Measurements from ENCODE around the gene GAD2.
A peak's percentile ranks its signal among the peaks of the same experiment; 100 is the strongest.

GAD2 gene

DNA sequence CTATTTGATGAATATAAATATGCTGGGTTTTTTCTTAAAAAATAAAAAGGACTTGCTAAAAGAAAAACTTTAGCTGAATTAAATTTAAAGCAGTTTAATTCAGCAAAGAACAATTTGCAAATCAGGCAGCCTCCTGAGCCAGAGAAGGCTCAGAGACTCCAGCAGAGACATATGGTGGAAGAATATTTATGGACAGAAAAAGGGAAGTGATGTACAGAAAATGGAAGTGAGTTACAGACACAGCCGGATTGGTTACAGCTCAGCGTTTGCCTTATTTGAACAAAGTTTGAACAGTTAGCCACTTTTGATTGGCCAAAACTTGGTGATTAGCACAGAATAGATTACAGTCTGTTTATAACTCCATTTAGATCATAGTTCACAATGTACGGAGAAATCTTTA, 110.3 kb downstream of the GAD2 start:
- no peak overlapping the region for H2AK5ac ChIP-seq (ENCODE audit: low read length)
- no peak overlapping the region for H3K9ac ChIP-seq (ENCODE audit: low read length)
- no peak for DNase-seq
- no CpG with 5 or more reads among the region's 3 CpGs for WGBS (ENCODE audit: extremely low coverage, insufficient coverage, low lambda C conversion rate)
- H3K4ac ChIP-seq (ENCODE audit: low read depth, low read length) = no peak overlapping the region
- H3K56ac ChIP-seq (ENCODE audit: low read length) = no peak overlapping the region
- no peak overlapping the region for H3K23ac ChIP-seq (ENCODE audit: low read length)
- no peaks in the 10 kb centered on the region for H3K4me1 ChIP-seq (ENCODE audit: control insufficient read depth, low read depth, low read length)
- H3K36me3 ChIP-seq (ENCODE audit: control insufficient read depth, insufficient read depth, low read length) = no peaks in the 10 kb centered on the region
- H3K4me2 ChIP-seq (ENCODE audit: low read length) = no peak overlapping the region
- no peaks in the 10 kb centered on the region for H3K27me3 ChIP-seq (ENCODE audit: insufficient read depth, low read length, poor library complexity)
- no peak overlapping the region for H2BK15ac ChIP-seq (replicated peaks; ENCODE audit: low read depth)
- H2BK5ac ChIP-seq (ENCODE audit: low read length) = no peak overlapping the region
- no peak overlapping the region for H3K4me3 ChIP-seq (ENCODE audit: low read length)
- no peak overlapping the region for H3K18ac ChIP-seq (ENCODE audit: low read length)
- H3K27ac ChIP-seq (ENCODE audit: low read depth, low read length) = no peak overlapping the region
- H2BK120ac ChIP-seq (ENCODE audit: low read depth, low read length) = no peak overlapping the region
- no peaks in the 10 kb centered on the region for H3K79me1 ChIP-seq (ENCODE audit: low read length)
- H4K5ac ChIP-seq (ENCODE audit: low read length) = no peak overlapping the region
- H4K8ac ChIP-seq (ENCODE audit: low read depth, low read length) = no peak overlapping the region
- no peaks in the 10 kb centered on the region for H3K79me2 ChIP-seq (ENCODE audit: control insufficient read depth, insufficient read depth, low read length)

- H3K79me2 ChIP-seq (ENCODE audit: control insufficient read depth, insufficient read depth, low read length) = no peaks in the 10 kb centered on the region
- H2BK120ac ChIP-seq (ENCODE audit: low read depth, low read length) = no peak overlapping the region
- H3K36me3 ChIP-seq (ENCODE audit: control insufficient read depth, insufficient read depth, low read length) = no peaks in the 10 kb centered on the region
- no peak overlapping the region for H3K9ac ChIP-seq (ENCODE audit: low read length)
- H3K4me3 ChIP-seq (ENCODE audit: low read length) = no peak overlapping the region
- no peaks in the 10 kb centered on the region for H3K27me3 ChIP-seq (ENCODE audit: insufficient read depth, low read length, poor library complexity)
- no peaks in the 10 kb centered on the region for H3K79me1 ChIP-seq (ENCODE audit: low read length)
- no peak overlapping the region for H3K4ac ChIP-seq (ENCODE audit: low read depth, low read length)
- H3K4me2 ChIP-seq (ENCODE audit: low read length) = no peak overlapping the region
- H3K56ac ChIP-seq (ENCODE audit: low read length) = no peak overlapping the region
- H3K23ac ChIP-seq (ENCODE audit: low read length) = no peak overlapping the region
- no peak overlapping the region for H4K5ac ChIP-seq (ENCODE audit: low read length)
- H4K8ac ChIP-seq (ENCODE audit: low read depth, low read length) = no peak overlapping the region
- no peak for DNase-seq
- no peak overlapping the region for H2BK15ac ChIP-seq (replicated peaks; ENCODE audit: low read depth)
- no peak overlapping the region for H2AK5ac ChIP-seq (ENCODE audit: low read length)
- no CpG with 5 or more reads among the region's 4 CpGs for WGBS (ENCODE audit: extremely low coverage, insufficient coverage, low lambda C conversion rate)
- no peak overlapping the region for H2BK5ac ChIP-seq (ENCODE audit: low read length)
- H3K4me1 ChIP-seq (ENCODE audit: control insufficient read depth, low read depth, low read length) = no peaks in the 10 kb centered on the region
- H3K27ac ChIP-seq (ENCODE audit: low read depth, low read length) = no peak overlapping the region
- H3K18ac ChIP-seq (ENCODE audit: low read length) = no peak overlapping the region
Observed at GRCh38 chr10:26327811-26328210, 111.2 kb downstream of the GAD2 start.

- Histone ChIP-seq H2BK15ac (replicated peaks; ENCODE audit: low read depth) (no peak overlapping the region), H2AK5ac (ENCODE audit: low read length) (no peak overlapping the region), H3K4me2 (ENCODE audit: low read length) (no peak overlapping the region), H3K4ac (ENCODE audit: low read depth, low read length) (no peak overlapping the region), H3K36me3 (ENCODE audit: control insufficient read depth, insufficient read depth, low read length) (no peaks in the 10 kb centered on the region), H2BK5ac (ENCODE audit: low read length) (no peak overlapping the region), H3K56ac (ENCODE audit: low read length) (no peak overlapping the region), H2BK120ac (ENCODE audit: low read depth, low read length) (no peak overlapping the region), H3K27me3 (ENCODE audit: insufficient read depth, low read length, poor library complexity) (no peaks in the 10 kb centered on the region), H4K8ac (ENCODE audit: low read depth, low read length) (no peak overlapping the region), H3K27ac (ENCODE audit: low read depth, low read length) (no peak overlapping the region), H3K4me1 (ENCODE audit: control insufficient read depth, low read depth, low read length) (no peaks in the 10 kb centered on the region), H3K18ac (ENCODE audit: low read length) (no peak overlapping the region), H3K23ac (ENCODE audit: low read length) (no peak overlapping the region), H4K5ac (ENCODE audit: low read length) (no peak overlapping the region), H3K79me2 (ENCODE audit: control insufficient read depth, insufficient read depth, low read length) (no peaks in the 10 kb centered on the region), H3K79me1 (ENCODE audit: low read length) (no peaks in the 10 kb centered on the region), H3K4me3 (ENCODE audit: low read length) (no peak overlapping the region), H3K9ac (ENCODE audit: low read length) (no peak overlapping the region)
- WGBS (ENCODE audit: extremely low coverage, insufficient coverage, low lambda C conversion rate) = no CpG with 5 or more reads among the region's 3 CpGs
- no peak for DNase-seq
Observed at GRCh38 chr10:26331371-26331770, 114.8 kb downstream of the GAD2 start.

- H3K56ac ChIP-seq (ENCODE audit: low read length) = no peak overlapping the region
- H3K18ac ChIP-seq (ENCODE audit: low read length) = no peak overlapping the region
- no peaks in the 10 kb centered on the region for H3K79me1 ChIP-seq (ENCODE audit: low read length)
- no peak overlapping the region for H4K8ac ChIP-seq (ENCODE audit: low read depth, low read length)
- H3K27me3 ChIP-seq (ENCODE audit: insufficient read depth, low read length, poor library complexity) = no peaks in the 10 kb centered on the region
- no peak overlapping the region for H3K9ac ChIP-seq (ENCODE audit: low read length)
- no peak overlapping the region for H3K4me2 ChIP-seq (ENCODE audit: low read length)
- no peaks in the 10 kb centered on the region for H3K36me3 ChIP-seq (ENCODE audit: control insufficient read depth, insufficient read depth, low read length)
- no peak overlapping the region for H3K4ac ChIP-seq (ENCODE audit: low read depth, low read length)
- no peak overlapping the region for H2BK15ac ChIP-seq (replicated peaks; ENCODE audit: low read depth)
- H2AK5ac ChIP-seq (ENCODE audit: low read length) = no peak overlapping the region
- no peak overlapping the region for H4K5ac ChIP-seq (ENCODE audit: low read length)
- H3K23ac ChIP-seq (ENCODE audit: low read length) = no peak overlapping the region
- no peak overlapping the region for H3K4me3 ChIP-seq (ENCODE audit: low read length)
- DNase-seq = no peak
- no peak overlapping the region for H2BK120ac ChIP-seq (ENCODE audit: low read depth, low read length)
- no peak overlapping the region for H2BK5ac ChIP-seq (ENCODE audit: low read length)
- H3K27ac ChIP-seq (ENCODE audit: low read depth, low read length) = no peak overlapping the region
- WGBS (ENCODE audit: extremely low coverage, insufficient coverage, low lambda C conversion rate) = no CpG with 5 or more reads among the region's 4 CpGs
- no peaks in the 10 kb centered on the region for H3K4me1 ChIP-seq (ENCODE audit: control insufficient read depth, low read depth, low read length)
- H3K79me2 ChIP-seq (ENCODE audit: control insufficient read depth, insufficient read depth, low read length) = no peaks in the 10 kb centered on the region
Observed at GRCh38 chr10:26334232-26334931, 117.8 kb downstream of the GAD2 start.

DNA sequence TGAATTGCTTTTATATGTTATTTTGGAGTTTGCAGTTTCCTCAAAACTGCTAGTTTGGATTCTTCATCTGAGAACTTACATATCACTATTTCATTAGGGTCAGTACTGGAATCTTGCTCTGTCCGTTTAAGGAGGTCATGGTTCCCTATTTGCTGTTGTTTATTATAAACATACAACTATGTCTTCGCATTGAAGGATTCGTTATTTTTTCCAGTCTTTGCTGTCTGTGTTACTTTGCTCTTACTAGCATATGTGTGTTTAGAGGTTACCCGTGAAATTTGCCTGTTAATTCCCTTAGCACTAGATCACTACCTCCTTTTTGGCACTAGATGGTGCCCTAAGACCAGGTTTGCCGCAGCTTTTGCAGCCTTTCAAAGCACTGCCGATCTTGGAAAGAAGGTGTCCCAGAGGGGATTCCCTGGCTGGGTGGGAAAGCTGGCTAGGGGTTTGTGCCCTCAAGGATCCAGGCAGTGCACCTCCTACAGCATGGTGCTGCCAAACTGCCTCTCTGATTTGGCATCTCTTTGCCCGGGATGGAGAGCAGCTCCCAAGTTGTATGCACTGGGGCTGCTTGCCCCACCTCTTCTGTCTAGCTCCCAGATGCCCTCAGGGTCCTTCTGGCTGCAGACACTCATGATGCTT, 118.5 kb downstream of the GAD2 start:
- Histone ChIP-seq H2AK5ac (ENCODE audit: low read length) (no peak overlapping the region), H3K4ac (ENCODE audit: low read depth, low read length) (no peak overlapping the region), H4K5ac (ENCODE audit: low read length) (no peak overlapping the region), H3K4me3 (ENCODE audit: low read length) (no peak overlapping the region), H3K79me1 (ENCODE audit: low read length) (no peaks in the 10 kb centered on the region), H3K36me3 (ENCODE audit: control insufficient read depth, insufficient read depth, low read length) (no peaks in the 10 kb centered on the region), H2BK15ac (replicated peaks; ENCODE audit: low read depth) (no peak overlapping the region), H3K79me2 (ENCODE audit: control insufficient read depth, insufficient read depth, low read length) (no peaks in the 10 kb centered on the region), H2BK120ac (ENCODE audit: low read depth, low read length) (no peak overlapping the region), H3K4me1 (ENCODE audit: control insufficient read depth, low read depth, low read length) (no peaks in the 10 kb centered on the region), H3K27ac (ENCODE audit: low read depth, low read length) (no peak overlapping the region), H3K56ac (ENCODE audit: low read length) (peak overlapping the region; percentile 36), H3K23ac (ENCODE audit: low read length) (no peak overlapping the region), H3K18ac (ENCODE audit: low read length) (no peak overlapping the region), H4K8ac (ENCODE audit: low read depth, low read length) (no peak overlapping the region), H3K4me2 (ENCODE audit: low read length) (peak overlapping the region; percentile 14), H3K27me3 (ENCODE audit: insufficient read depth, low read length, poor library complexity) (no peaks in the 10 kb centered on the region), H3K9ac (ENCODE audit: low read length) (no peak overlapping the region), H2BK5ac (ENCODE audit: low read length) (no peak overlapping the region)
- no CpG with 5 or more reads among the region's 7 CpGs for WGBS (ENCODE audit: extremely low coverage, insufficient coverage, low lambda C conversion rate)
- DNase-seq = peak; percentile 86
